Lower lobe of right lung (tissue), 2 donors: ENCODE measurements around the gene UNC50. TPM values are rescaled to one million over a fixed set of nuclear protein-coding genes. Genes with fewer than 3 reads are reported as not detected.

ENCODE experiments used
- ATAC-seq, 2 donors: fragments of 200-7000 bp; cut with Tn5 transposase; one replicate each; pipeline ENCODE4 v1.9.1; 2020 to 2022; ENCODE audit warnings: mild to moderate bottlenecking in 2 of 2, moderate library complexity in 2 of 2
- DNase-seq: peaks from one replicate; pipeline ENCODE4 v3.0.0-alpha.2; 2020
- H3K27ac ChIP-seq: fragments of 200-600 bp; one replicate; pipeline ENCODE4 v1.8.0; 2022
- H3K27me3 ChIP-seq: fragments of 200-600 bp; one replicate; pipeline ENCODE4 v1.8.0; 2022; ENCODE audit warnings: low read depth
- H3K36me3 ChIP-seq: fragments of 200-600 bp; one replicate; pipeline ENCODE4 v1.8.0; 2022; ENCODE audit warnings: mild to moderate bottlenecking
- H3K4me1 ChIP-seq: fragments of 200-600 bp; one replicate; pipeline ENCODE4 v1.8.0; 2022
- H3K4me3 ChIP-seq: fragments of 200-600 bp; one replicate; pipeline ENCODE4 v1.8.0; 2022; ENCODE audit warnings: mild to moderate bottlenecking
- H3K9me3 ChIP-seq: fragments of 200-600 bp; one replicate; pipeline ENCODE4 v1.8.0; 2022
- CTCF ChIP-seq: fragments of 200-600 bp; IDR thresholded peaks from one replicate; pipeline ENCODE4 v1.8.0; 2022; ENCODE audit warnings: antibody characterized with exemption, mild to moderate bottlenecking
- intact Hi-C: fragments of 100-400 bp; cut with DNase I; formaldehyde crosslinking; loops from one replicate; pipeline ENCODE4 v1.11.0; 2022
- total RNA-seq: library from RNA; stranded (reverse); fragmentation: NEBNext Ultra II Directional; extraction: Animal tissue kit (Norgen Biotek cat#: 25700); gene quantifications from one replicate; pipeline ENCODE4 v1.2.1, GENCODE V29; 2021
- donor health status: DM: no; HTN: yes; CAD: no; lungs with severe emphysema.

Gene UNC50
- total RNA-seq, 1 donor from 2014 or later: 53.7 TPM

- H3K36me3 ChIP-seq: peaks cover 99% of the 10 kb centered on the region
- H3K27me3 ChIP-seq: no peaks in the 10 kb centered on the region
- no peak for TF ChIP-seq CTCF
- H3K4me3 ChIP-seq: no peak overlapping the region
- H3K27ac ChIP-seq: no peak overlapping the region
- intact Hi-C loops: no loop called here
- H3K9me3 ChIP-seq: no peaks in the 10 kb centered on the region
- ATAC-seq: no peak
- DNase-seq: no peak
- no peaks in the 10 kb centered on the region for H3K4me1 ChIP-seq
Observed at GRCh38 chr2:98568161-98568956, 40.0 kb upstream of the UNC50 start.

- peak; percentile 65 for DNase-seq
- Histone ChIP-seq H3K4me1 (no peaks in the 10 kb centered on the region), H3K4me3 (no peak overlapping the region), H3K27me3 (no peaks in the 10 kb centered on the region), H3K36me3 (peaks cover 99% of the 10 kb centered on the region), H3K27ac (no peak overlapping the region), H3K9me3 (no peaks in the 10 kb centered on the region)
- intact Hi-C loops: no loop called here
- peak; percentile 90 for TF ChIP-seq CTCF
- peak; percentile 55 to 67 for ATAC-seq
Observed at GRCh38 chr2:98569197-98569793, 39.1 kb upstream of the UNC50 start.

GRCh38 chr2:98569915-98570314 lies 38.5 kb upstream of the UNC50 start:
- intact Hi-C loops: no loop called here
- Histone ChIP-seq H3K27me3 (no peaks in the 10 kb centered on the region), H3K36me3 (peaks cover 99% of the 10 kb centered on the region), H3K4me1 (no peaks in the 10 kb centered on the region), H3K4me3 (no peak overlapping the region), H3K9me3 (no peaks in the 10 kb centered on the region), H3K27ac (no peak overlapping the region)
- TF ChIP-seq CTCF: no peak
- ATAC-seq (no peak), DNase-seq (no peak)

- H3K4me3 ChIP-seq: no peak overlapping the region
- H3K36me3 ChIP-seq: peaks cover 99% of the 10 kb centered on the region
- H3K27me3 ChIP-seq: no peaks in the 10 kb centered on the region
- no peaks in the 10 kb centered on the region for H3K9me3 ChIP-seq
- no peak for TF ChIP-seq CTCF
- no peaks in the 10 kb centered on the region for H3K4me1 ChIP-seq
- intact Hi-C loops: no loop called here
- no peak for DNase-seq
- no peak overlapping the region for H3K27ac ChIP-seq
- no peak for ATAC-seq
Observed at GRCh38 chr2:98570356-98570755, 38.0 kb upstream of the UNC50 start.

GRCh38 chr2:98571121-98571701 lies 37.2 kb upstream of the UNC50 start:
- no peaks in the 10 kb centered on the region for H3K27me3 ChIP-seq
- intact Hi-C loops: no loop called here
- no peak for DNase-seq
- H3K36me3 ChIP-seq: peaks cover 98% of the 10 kb centered on the region
- no peak overlapping the region for H3K4me3 ChIP-seq
- H3K9me3 ChIP-seq: no peaks in the 10 kb centered on the region
- H3K27ac ChIP-seq: no peak overlapping the region
- H3K4me1 ChIP-seq: no peaks in the 10 kb centered on the region
- no peak for ATAC-seq
- TF ChIP-seq CTCF: no peak
